GM19023 (cell line): ENCODE results near the gene PAIP2.
"Not testable (repeated sequence)": the region's sequence is repeated elsewhere in the genome, so short reads cannot be mapped to it uniquely, and the experiment has no call there.

Source experiments
- ATAC-seq: cut with Tn5 transposase; IDR thresholded peaks from one replicate; pipeline ENCODE4 v1.9.1; 2021; ENCODE audit warnings: mild to moderate bottlenecking, moderate library complexity; ENCODE audit not compliant: unreplicated experiment

The PAIP2 gene

DNA sequence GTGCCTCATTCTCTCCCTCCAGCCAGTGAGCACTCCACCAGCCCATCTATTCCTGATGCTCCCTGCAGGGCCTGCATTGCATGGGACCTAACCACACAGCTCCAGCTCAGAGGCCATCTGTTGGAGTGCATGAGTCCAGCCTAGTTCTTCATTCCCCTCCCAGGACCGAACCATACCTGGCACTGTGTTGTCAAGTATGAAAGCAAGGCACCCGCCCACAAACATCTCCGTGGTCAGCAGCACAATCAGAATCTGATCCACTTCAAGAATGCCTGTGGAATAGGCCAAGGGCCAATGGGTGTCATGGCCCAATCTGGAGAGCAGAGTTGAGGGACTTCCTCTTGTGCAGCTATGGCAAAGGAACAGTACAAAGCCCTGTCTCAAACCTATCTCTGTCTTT lies 35.6 kb downstream of the PAIP2 start:
- no peak for ATAC-seq

DNA sequence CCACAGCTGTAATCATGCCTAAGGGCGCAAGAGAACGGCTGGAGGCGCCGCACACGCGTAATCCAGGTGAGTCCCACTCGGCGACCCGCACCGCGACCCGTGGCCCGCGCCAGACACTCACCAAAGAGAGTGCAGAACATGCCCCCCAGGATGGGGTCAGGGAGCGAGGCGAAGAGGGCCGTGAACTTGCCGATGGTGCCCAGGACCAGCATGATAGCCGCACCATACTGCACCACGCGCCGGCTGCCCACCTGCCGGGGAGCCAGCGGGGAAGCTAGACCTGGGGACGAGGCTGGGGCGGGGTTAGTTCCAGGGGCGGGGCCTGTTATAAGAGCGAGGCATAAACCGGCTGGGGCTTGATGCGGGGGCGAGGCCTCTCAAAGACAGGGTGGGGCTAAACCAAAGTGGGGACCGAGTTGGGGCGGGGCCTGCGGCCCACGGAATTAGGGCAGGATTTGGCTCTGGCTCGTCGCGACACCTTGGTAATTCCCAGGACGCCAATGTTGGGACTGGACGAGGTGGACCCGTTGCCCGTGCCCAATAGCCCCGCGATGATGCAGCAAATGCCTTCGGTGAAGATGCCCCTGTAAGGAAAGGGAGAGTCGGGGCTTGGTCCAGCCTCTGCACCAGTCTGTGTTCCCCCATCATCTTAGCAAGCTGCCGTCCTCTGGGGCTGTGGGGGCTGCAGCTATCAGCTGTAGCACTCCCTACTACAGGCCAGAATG lies 36.6 kb downstream of the PAIP2 start:
- no peak for ATAC-seq

DNA sequence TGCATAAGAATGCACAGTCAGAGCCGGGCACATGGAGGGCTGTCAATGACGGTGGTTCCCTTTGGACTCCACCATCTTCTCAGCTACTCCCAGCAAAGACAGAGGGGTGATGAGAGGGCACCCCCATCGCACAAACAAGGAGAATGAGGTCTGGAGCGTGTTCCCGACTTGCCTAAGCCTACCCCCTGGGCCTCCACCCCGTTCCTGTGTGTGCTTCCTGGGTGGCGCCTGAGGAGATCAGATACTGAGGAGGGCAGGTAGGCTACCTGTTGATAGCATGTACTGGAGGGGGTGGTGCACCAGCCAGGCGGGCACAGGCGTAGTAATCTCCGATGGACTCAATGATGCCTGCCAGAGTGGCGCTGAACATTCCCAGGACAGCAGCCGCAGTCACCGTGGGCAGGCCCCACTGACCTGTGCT lies 37.3 kb downstream of the PAIP2 start:
- no peak for ATAC-seq

DNA sequence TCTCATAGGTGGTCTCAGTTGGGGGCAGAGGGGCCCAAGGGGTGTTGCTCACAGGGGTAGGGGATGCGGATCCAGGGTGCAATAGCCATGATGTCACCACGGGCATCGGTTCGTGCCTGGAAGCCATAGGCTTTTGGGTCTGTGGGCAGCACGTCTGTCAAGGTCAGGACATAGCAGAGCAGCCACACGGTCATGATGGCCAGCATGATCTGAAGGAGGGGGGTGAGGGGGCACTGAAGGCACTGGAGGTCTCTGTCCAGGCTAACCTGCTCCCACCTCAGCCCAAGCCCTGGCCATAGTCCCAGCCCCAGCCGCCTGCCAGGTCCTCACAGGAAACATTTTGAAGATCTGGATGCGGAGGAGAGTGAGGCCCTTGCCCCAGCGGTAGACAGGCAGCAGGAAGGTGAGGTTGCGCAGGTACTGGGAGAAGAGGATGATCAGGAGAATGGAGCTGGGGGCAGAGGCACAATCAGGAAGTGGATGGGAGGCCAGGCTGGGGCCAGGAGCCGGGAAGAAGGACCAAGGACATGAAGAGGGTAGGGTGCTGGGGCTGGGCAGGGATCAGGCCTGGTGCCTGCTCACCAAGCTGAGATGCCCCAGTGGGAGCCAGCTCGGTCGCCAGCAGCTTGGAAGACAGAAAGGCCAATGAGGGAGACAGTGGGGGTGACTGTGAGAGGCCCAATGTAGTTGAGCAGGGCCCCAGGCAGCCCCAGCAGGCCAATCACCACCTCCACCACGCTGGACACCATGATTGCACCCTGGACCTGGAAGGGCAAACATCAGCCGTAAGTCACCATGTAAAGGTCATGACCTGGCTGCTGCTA lies 38.2 kb downstream of the PAIP2 start:
- ATAC-seq, result no peak

DNA sequence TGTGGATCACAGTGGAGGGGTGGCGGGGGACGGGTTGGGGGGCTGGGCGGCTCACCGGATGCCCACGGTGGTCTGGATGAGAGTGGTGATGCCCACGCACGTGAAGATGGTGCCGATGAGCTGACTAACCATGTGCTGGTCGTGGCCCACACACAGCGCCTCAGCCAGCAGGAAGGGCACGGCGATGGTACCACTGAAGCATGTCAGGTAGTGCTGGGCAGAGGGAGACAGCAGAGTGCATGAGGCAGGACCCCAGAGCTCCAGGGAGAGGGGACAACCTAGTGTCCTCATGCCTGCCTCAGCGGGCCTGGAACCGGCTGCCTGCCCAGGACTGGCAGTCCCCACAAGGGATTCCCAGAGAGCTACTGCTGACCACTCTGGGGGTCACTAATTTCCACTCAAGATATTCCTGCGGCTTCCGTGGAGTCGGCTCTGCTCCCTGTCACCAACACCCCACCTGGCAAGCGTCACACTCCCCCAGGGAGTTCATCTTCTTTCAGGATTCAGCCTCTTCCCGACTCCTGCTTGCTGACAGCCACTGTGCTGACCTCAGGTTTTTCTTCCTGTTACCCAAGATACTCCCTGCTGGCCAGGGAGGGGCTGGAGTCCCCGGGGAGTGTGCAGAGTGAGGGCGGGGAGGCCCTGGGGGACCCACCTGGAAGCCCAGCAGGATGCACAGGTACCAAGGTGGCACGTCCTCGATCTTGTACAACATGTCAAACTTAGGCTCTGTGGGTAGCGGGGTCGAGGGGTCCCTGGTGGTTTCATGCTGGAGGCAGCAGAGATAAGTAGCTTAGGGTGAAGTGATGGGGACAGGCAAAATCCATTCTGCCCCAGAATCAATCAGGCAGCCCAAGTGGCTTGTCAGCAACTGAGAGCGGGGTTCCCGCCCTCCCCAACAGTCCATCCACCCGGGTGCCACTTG lies 40.4 kb downstream of the PAIP2 start:
- no peak for ATAC-seq

DNA sequence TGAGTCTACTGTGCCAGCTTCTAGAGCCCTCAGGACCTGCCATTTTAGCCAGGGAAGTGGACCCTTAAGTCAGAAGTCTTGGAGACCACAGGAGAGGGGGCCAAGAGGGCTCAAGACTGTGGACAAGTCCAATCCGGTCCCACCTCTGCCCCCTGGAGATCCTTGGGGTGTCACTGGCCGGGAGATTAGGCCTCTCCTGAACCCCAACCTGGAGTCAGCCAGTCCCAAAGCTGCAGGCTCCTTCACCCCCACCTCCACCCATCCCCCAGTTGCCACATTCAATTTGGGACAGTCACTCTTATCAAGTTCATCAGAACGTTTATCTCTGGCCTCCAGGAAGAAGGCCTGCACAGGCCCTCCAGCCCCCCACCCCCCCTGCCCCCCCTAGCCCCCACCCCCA lies 41.2 kb downstream of the PAIP2 start:
- ATAC-seq, result no peak

DNA sequence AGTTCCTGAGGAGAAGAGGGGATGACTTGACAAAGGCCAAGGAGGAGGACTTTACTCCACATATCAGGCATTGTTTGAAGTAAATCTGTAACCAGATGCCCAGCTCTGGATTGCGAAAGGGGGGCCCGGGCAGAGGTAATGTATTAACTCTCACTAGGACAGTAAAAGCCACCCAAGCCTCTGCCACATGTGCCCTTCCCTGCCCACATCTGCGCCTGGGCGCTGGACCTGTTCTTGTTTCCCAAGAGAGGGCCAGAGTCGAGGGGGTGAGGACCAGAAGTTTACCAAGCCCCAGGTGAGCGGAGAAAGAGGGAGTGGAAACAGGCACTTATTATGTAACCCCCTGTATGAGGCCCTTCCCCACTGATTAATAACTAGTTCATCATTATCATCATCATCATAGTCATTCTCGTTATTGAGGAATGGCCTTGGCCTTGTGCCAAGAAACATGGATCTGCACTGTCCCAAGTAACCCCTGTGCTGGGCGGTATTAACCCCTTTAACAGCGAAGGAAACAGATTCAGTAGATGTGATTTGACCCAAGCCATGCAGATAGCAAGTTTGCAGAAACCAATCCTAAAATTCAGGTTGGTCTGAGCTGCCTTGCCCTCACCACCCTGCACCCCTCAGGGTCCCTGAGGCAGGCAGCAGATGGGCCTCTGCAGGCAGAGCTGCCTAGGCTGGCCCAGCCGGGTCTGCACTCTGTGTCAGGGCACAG lies 41.8 kb downstream of the PAIP2 start, which contains the start of gene SLC23A1:
TSS of gene SLC23A1 (minus strand) at position 23 of the 718 bp plus-strand sequence. CDS start 44 bp downstream, outside the sequence.
- no peak for ATAC-seq

DNA sequence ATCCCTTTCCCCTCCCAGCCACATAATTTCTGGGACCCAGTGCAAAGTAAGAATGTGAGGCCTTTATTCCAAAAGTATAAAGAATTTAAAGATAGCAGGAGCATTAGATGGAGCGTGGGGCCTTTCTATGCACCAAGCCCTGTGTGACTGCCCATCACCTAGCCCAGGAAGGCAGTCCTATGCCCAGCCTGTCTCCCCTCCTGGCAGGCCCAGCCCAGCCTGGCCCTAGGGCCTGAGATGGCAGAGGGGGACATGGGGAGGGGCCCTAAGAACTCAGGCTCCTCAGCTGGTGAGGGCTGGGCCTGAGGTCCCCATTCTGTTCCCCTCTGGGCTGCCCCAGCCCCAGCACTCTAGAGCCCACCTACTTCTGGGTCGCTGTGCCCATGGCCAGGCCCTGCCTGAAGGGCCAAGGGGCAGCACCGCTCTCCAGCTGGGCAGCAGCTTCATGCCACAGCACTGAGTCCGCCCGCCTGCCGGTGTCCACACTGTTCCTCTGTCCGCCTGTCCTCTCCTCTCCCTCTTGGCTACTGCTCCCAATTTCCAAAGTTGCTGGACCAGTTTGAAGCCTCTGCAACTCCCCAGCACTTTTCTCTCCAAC lies 42.4 kb downstream of the PAIP2 start:
- ATAC-seq, result no peak

DNA sequence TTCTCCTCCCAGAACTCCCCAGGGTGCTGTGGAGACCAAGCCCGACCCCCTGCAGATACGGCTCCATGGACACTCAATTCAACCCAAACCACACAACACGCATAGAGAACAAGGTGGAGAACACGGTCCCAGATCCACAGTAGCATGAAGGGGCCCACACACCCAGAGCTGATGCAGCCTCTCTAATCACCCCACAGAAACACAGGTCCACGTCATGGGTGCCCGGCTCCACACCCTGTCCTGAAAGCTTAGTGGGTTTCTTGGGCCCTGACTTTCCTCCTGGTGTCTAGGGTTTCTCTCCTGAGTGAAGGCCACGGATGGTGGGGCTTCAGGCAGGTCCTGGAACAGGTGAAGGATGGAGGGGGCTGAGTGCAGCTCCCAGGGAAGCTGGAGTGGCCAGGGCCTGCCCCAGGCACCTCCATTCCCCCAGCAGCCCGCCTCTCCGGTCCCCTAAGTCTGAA lies 43.0 kb downstream of the PAIP2 start:
- no peak for ATAC-seq

DNA sequence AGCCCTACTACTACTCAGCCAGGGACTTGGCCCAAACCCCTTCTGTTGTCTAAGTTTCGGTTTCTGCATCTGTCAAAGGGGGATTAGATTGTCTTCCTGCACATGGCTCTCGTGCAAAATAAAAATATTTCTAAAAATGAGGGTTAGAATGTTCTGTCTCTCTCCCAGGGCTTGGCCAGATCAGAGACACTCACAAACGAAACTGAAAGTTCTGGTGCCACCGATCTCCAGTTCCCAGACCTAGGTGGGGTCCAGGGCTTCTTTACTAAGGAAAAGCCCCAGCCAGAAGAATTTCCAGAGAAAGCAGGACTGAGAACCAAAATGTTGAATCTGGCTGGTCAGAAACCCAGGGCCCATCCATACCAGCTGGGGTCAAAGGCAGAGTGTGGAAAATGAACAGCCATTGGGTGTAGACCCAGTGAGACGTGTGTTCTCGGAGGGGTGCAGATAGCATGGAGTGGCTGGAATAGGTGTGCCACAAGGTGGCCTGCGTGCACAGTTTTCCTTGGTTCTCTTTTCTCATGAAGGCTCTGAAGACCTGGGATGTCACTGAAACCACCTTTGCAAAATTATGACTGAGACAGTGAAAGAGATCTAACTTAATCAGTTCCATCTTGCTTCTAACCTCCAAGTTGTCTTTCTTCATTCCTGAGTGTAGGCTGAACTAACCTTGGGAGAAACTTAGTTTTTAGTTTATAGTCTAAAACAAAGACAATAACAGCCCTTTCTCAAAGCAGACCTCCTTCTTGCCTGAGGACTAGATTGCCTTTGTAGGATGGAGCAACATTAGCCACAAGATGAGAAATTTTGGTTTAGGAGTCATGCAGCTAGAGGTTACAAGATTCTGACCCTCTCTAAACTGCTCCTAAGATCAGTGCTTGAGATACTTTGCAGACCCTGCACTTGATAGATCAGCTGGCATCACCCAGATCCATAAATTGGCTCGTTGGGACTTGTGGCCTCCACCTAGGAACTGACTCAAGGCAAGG lies 43.7 kb downstream of the PAIP2 start:
- ATAC-seq, result no peak

DNA sequence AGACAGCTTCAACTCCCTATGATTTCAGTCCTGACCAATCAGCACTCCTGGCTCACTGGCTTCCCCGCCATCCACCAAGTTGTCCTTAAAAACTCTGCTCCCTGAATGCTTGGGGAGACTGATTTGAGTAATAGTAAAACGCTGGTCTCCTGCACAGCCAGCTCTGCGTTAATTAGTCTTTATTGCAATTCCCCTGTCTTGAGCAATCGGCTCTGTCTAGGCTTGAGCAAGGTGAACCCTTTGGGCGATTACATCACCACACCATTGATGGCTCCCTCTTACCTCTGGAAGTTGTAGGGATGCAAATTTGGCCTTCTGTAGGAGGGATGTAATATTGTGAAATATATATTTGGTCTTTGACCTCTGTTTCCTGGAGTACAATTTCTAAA lies 44.4 kb downstream of the PAIP2 start:
- ATAC-seq, result no peak

DNA sequence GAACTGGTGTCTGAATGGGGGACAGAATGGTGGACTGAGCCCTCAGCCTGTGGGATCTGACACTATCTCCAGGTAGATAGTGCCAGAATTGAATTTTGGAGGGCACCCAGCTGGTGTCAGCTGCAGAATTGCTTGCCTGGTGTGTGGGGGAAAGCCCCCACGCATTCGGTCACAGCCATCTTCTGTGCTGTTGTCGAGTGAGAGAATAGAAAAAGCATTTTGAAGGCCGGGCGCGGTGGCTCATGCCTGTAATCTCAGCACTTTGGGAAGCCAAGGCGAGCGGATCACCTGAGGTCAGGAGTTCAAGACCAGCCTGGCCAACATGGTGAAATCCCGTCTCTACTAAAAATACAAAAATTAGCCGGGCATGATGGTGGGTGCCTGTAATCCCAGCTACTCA lies 45.3 kb downstream of the PAIP2 start:
- not testable (repeated sequence) for ATAC-seq

DNA sequence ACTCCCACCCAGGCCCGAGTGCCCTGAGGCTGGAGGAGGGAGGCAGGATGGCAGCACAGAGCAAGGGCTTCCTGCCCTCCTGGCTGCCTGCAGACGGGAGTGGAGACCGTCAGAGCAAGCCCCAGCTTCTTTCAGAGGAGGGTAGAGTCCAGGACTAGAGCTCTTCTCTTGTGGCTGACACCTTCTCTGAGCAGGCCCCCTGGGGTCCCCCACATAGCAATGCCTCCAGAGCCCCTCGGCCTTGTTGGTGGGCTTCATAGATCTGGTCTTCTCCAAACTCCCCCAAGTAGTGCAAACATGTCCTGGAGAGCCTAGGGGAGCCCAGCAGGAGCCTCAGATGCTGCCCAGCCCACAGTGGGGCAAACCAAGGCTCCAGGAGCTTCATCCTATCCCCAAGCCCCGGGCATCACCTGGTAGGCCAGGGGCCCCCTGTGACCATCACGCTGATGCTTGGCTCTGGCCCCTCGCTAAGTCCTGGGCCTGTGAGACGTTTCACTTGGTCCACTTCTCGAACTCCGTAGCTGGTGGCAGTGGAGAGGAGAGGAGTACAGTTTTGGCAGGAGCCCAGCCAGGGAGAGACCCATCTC lies 46.0 kb downstream of the PAIP2 start:
- ATAC-seq, result no peak

DNA sequence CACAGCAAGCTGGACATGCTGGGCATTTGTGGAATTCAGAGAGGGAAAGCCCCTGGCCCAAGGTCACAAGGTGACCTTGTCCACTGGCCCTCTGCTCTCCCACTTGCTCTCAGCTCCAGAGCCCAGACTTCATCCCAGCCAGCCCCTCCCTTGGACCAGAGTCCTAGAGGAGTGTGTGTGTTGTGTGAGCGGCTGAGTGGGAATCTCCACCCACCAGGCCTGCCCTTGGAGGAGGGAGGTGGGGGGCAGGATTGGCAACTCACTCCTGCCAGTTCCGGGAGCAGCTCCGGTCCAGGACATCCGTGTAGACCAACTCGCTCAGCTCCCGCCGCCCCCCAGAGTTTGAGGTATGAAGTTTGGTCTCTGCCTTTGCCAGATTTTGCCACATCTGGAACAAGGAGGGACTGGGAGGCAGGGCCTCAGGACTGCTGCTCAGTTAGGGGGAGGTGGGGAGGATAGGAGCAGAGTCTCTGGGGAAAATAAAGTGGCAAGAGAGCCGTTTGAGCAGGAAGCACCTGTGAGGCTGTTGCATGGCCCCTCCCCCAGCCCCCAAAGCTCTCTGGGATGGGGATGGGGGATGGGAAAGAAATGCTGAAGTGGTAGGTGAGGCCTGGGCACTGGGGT lies 46.7 kb downstream of the PAIP2 start:
- no peak for ATAC-seq

DNA sequence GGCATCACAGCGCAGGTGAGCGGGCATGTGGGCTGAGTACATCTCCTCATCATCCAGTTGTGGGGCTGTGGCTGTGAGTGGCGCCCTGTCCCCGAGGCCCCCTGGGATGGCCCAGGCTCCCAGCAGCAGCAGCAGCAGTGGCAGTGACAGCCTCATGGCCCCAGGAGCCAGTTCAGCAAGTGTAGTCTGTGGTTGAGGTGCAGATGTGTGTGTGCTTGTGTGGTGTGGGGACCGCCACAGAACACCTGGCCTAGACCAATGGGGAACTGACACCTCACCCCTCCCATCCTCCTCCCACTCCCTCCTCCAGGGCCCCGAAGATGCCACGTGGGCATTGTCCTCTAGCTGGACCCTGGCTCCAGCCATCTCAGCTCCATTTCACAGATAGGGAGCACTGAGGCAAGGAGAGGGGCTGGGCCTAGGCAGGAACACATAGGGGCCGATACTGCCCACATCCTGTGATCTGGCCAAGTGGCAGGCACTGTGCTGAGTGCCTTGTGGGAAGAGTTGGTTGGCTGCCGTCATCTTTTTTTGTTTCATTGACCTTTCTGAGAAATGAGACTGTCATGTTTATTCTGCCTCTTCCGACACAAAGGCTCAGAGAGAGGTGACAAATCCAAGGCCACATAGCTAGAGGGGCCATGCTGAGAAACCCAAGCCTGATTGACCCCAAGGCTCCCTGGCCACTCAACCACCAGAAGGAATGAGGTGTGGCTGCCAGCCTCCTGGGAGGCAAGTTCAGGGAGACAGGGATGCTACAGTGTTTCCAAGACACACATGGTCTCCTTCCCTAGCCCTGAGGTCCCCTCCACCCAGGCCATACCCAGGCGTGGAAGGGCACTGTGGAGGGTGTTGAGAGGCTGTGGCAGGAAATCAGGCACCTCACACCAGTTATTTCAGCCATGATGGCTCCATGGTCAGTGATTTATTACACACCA lies 48.3 kb downstream of the PAIP2 start, which contains the start of gene MZB1:
TSS of gene MZB1 (minus strand) at position 213 of the 938 bp plus-strand sequence. CDS start at position 156, 57 bp downstream.
- ATAC-seq, result peak; percentile 34

DNA sequence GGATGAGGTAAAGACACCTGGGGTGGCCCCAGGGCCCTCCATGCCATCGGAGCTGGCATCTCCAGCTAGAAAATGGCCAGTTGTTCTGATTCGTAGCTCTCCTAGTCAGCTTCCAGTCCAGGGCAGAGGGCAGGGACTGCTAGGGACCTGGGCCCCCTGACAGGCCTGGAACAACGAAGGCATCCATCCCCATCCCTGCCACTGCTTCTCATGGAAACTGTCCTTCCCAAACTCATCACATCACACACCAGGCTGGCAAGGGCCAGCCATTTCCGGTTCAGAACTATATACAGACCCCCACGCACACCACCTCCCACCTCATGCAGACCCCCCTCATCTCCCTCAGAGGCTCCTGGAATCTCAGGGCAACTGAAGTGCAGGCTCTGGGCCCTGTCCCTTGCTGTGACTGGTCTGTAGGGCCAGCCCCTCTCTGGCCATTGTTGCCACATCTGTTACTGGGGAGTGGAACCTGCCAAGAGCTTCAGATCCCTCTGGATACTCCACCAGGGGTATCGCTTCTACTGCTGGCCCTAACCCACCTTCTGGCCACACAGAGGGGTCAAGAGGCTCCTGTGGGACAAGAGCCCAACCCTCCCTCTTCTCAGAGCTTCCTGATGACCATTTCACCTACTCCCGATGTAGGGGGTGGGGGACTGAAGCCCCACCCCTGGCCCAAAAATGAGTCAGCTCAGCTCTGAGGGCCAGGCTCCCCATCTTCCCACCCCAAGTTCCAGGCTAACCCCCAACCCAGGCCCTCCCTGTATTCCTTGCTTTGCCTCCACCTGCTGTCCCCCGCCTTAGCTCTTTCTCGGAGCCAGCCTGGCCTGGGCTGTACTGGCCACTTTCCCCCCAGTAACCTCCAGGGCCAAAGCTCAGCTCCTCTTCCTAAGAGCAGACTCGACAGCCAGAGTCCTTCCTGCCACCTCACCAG lies 49.2 kb downstream of the PAIP2 start:
- no peak for ATAC-seq
